ENCODE results near the gene SMPD4. TPM values are rescaled to one million over a fixed set of nuclear protein-coding genes. Genes with fewer than 3 reads are reported as not detected.
"Not testable (repeated sequence)": the region's sequence is repeated elsewhere in the genome, so short reads cannot be mapped to it uniquely, and the experiment has no call there.

The SMPD4 gene
- total RNA-seq, 1 donor from 2014 or later, result 8.4 TPM

DNA sequence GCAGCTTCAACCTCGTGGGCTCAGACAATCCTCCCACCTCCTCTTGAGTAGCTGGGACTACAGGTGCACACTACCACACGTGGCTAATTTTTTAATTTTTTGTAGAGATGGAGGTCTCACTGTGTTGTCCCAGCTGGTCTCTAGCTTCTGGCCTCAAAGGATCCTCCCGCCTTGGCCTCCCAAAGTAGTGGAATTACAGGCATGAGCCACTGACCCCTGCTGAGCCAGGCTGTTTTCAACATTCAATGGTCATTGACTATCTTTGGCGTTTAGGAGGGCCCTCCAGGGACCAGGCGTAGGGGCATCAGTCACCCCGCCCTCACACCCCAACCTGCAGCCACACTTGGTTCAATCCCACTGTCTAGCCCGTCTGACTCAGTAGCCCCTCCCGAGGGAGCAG lies 5.9 kb upstream of the SMPD4 start:
- DNase-seq, result no peak

DNA sequence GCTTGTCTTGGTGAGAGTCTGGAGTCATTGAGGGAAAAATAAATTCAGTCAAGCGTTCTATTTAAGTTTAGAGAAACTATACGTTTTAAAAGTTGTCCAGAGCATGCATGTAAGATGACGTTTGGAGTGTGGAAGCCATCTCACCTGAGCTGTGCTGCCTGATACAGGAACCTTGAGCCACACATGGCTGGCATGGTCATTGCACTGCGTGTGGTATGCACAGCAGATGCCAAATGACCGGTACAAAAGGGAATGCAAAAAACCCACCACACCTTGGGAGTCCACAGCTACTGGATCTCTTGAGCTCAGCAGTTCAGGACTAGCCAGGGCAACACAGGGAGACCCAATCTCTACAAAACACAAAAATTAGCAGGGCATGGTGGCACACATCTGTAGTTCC lies 5.0 kb upstream of the SMPD4 start:
- no peak for DNase-seq

GRCh38 chr2:130185896-130186295 lies 4.5 kb upstream of the SMPD4 start:
- no peak for DNase-seq

DNA sequence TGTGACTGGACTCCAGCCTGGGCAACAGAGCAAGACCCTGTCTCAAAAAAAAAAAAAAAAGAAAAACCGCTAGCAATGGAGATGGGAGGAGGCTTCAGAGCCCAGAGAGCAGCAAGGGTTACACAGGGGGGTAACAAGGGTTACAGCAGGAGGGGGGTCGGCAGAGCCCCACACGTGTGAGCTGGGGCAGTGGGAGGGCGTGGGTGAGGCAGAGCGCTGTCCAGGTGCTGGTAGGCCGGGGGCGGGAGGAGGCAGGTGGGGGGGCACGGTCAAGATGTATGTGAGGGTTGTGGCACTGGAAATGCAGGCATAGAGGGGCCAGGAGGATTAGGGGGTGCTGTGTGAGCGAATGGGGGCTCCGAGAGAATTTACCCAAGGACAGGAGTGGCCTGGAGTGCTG lies 4.0 kb upstream of the SMPD4 start:
- DNase-seq, result no peak

- peak; percentile 19 for DNase-seq
Observed at GRCh38 chr2:130183512-130184373, 2.3 kb upstream of the SMPD4 start.

- DNase-seq, result not testable (repeated sequence)
Observed at GRCh38 chr2:130182826-130183511, 1.6 kb upstream of the SMPD4 start.

GRCh38 chr2:130181880-130182682 lies 679 bp upstream of the SMPD4 start, which contains the start of gene MZT2B:
Gene MZT2B, plus strand, starts transcription at chr2:130182262. Its CDS starts 21 bp downstream, at chr2:130182283.
- peak; percentile 84 for DNase-seq

- DNase-seq, result not testable (repeated sequence)
Observed at GRCh38 chr2:130180404-130181324, 738 bp downstream of the SMPD4 start.

DNA sequence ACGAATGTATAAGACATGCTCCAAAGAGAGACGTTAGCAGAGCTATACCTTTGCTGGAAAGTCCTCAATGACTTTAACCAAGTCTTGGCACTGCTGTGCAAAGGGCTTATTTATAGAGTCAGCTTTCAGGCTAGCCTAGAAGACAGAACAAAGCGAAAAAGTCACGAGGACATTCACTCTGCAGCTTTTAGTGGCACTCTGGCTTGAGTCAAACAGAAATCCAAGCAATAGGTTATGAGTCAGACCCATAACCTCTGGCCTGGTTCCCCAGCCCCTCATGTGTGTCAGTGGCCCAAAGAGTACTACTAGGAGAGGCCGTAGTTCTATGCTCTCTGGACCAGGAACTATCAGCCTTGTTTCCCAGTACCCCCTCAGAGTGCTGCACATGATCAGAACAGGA lies 6.5 kb downstream of the SMPD4 start:
- not testable (repeated sequence) for DNase-seq

GRCh38 chr2:130169896-130170295 lies 11.5 kb downstream of the SMPD4 start:
- no peak for DNase-seq

DNA sequence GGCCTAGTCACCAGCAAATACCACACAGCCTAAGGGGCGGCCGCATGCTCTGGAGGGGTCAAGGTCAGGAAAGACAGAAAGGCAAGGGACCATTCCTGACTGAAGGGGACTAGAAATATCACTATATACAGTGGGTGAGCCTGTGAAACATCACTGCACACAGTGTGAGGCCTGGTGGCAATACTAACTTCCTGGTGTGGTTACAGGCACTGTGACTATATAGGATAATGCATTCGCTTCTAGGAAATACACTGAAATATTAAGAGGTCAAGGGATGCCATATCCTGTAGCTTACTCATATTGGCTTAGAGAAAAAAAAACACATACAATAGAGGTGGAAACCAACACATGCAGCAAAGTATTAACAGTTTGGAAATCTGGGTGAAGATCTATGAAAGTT lies 12.2 kb downstream of the SMPD4 start:
- DNase-seq, result not testable (repeated sequence)

- DNase-seq, result not testable (repeated sequence)
Observed at GRCh38 chr2:130166611-130167010, 14.8 kb downstream of the SMPD4 start.

DNA sequence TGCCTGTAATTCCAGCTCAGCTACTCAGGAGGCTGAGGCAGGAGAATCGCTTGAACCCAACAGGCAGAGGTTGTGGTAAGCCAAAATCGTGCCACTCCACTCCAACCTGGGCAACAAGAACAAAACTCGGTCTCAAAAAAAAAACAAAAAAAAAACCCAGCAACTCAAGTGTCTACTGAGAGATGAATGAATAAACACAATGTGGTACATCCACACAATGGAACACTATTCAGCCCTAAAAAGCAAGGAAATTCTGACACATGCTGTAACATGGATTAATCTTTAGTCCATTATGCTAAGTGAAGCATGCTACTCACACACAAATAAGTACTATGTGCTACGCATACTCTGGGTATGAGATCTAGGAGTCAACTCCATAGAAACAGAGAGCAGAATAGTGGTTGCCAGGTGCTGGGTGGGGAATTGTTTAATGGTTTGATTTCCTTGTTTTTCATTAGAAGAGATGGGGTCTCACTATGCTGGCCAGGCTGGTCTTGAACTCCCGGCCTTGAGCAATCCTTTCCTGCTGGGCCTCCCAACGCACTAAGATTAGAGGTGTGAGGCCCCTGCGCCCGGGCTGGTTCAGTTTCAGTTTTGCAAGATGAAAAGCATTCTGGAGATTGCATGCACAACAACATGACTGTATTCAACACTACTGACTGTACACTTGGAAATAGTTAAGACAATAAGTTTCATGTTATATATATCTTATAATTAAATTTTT lies 15.9 kb downstream of the SMPD4 start:
- no peak for DNase-seq

DNA sequence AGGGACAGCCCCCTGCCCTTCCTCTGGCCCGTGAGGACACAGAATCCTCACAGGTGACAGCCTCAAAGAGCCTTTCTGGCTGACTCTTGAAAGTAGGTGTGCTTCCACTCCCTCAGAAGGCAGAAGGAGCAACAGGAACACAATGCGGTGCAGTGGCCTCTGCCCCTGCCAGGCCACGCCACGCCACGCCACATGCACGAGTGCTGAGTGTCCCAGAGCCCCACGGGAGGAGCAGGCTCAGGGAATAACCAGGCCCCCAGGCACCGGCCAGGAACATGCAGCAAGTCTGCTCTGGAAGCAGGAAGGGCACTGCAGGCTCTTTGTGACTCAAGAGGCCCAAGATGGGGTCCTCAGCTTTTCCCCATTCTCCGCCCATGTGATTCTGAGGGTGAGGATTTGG lies 18.4 kb downstream of the SMPD4 start:
- DNase-seq, result no peak

- not testable (repeated sequence) for DNase-seq
Observed at GRCh38 chr2:130162486-130162885, 18.9 kb downstream of the SMPD4 start.

GRCh38 chr2:130160838-130161705 lies 20.3 kb downstream of the SMPD4 start:
- not testable (repeated sequence) for DNase-seq

DNA sequence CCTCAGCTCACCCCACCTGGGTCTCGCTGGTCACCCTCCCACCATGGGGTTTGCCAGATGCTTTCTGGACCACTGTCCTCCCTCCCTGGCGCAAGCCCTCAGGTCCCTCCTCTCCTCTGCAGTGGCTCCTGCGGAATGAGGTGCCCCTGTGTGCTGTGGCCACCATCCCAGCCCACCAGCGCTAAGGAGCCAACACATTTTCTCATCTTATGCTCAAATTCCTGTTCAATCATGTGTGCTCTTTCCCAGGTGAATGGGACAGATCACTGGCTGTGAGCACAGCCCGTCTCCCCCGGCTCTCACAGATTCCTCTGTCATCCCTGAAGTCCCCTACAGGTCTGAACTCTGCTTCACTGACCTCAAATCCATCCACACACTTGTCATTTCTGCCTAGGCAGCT lies 21.3 kb downstream of the SMPD4 start:
- DNase-seq, result no peak

GRCh38 chr2:130159376-130159775 lies 22.0 kb downstream of the SMPD4 start:
- not testable (repeated sequence) for DNase-seq

DNA sequence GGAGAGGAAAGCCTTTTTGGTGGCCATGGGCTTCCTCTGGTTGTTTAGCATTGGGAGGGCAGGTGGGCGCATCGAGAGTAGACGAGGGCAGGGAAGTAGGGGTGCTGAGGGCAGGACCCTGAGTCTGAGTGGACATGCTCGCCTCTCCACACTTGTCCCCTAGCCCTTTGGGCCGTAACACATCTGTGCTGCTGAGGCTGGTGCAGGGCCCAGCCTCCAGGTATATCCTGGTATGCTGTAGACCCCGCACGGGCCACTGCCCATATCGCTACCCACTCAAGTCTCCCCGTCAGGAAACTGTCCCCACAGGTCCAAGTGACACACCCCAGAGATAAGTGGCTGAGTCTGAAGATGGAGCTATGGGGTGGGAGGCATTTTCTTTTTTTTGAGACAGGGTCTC lies 22.8 kb downstream of the SMPD4 start:
- DNase-seq, result no peak

All from occipital lobe (tissue), 2 donors.